Measurements from ENCODE around the gene CAP1. TPM values are rescaled to one million over a fixed set of nuclear protein-coding genes. Genes with fewer than 3 reads are reported as not detected.

CAP1 gene
- polyA plus RNA-seq, 3 donors: 400 to 941 (median 876) TPM

- Histone ChIP-seq H3K9ac (ENCODE audit: insufficient read depth, low read length, poor library complexity, severe bottlenecking) (no peak overlapping the region), H3K4me1 (ENCODE audit: control insufficient read depth in 1 of 2, insufficient read depth in 2 of 2, low read length in 2 of 2) (no peaks in the 10 kb centered on the region), H3K4me2 (replicated peaks; ENCODE audit: extremely low read depth, low read length, poor library complexity, severe bottlenecking) (no peak overlapping the region), H3K79me2 (ENCODE audit: insufficient read depth, low read length) (no peaks in the 10 kb centered on the region), H4K20me1 (ENCODE audit: insufficient read depth, low read length) (no peaks in the 10 kb centered on the region), H3K4me3 (replicated peaks in 1 of 3; ENCODE audit: low read depth in 2 of 3, low read length in 3 of 3) (no peak overlapping the region), H3K27me3 (ENCODE audit: control insufficient read depth in 2 of 2, insufficient read depth in 2 of 2, low read length in 2 of 2) (no peaks in the 10 kb centered on the region), H3K9me3 (replicated peaks in 1 of 2; ENCODE audit: control insufficient read depth in 1 of 2, insufficient read depth in 1 of 2, low read length in 2 of 2) (no peaks in the 10 kb centered on the region), H3K36me3 (replicated peaks in 1 of 2; ENCODE audit: control insufficient read depth in 1 of 2, insufficient read depth in 2 of 2, low read length in 2 of 2) (no peaks in the 10 kb centered on the region), H2AFZ (ENCODE audit: insufficient read depth, low read depth, low read length, poor library complexity, severe bottlenecking) (no peak overlapping the region), H3K27ac (ENCODE audit: low read depth in 1 of 2, low read length in 2 of 2) (no peak overlapping the region)
- Mint-ChIP-seq H3K36me3 (no peaks in the 10 kb centered on the region), H3K9me3 (peaks cover 0 to 13% (median 9%) of the 10 kb centered on the region in 7 donors), H3K4me1 (peaks cover 2% of the 10 kb centered on the region), H3K4me3 (no peak overlapping the region), H3K27ac (no peak overlapping the region), H3K27me3 (ENCODE audit: low read depth in 3 of 3) (peaks cover 3 to 7% (median 5%) of the 10 kb centered on the region in 3 donors)
- TF ChIP-seq CTCF (IDR thresholded peaks at IDR 0.05): no peak
- intact Hi-C loops (cut with micrococcal nuclease): no loop called here
- no peak for DNase-seq
- WGBS (ENCODE audit: insufficient coverage): 60% methylated on average over 1 of the region's 4 CpGs
Measured at GRCh38 chr1:40020447-40021085, 20.0 kb upstream of the CAP1 start.

- H3K27ac Mint-ChIP-seq: no peak overlapping the region
- H3K9me3 Mint-ChIP-seq: peaks cover 3 to 20% (median 16%) of the 10 kb centered on the region in 7 donors
- H3K4me1 Mint-ChIP-seq: no peaks in the 10 kb centered on the region
- Histone ChIP-seq H4K20me1 (ENCODE audit: insufficient read depth, low read length) (no peaks in the 10 kb centered on the region), H3K9me3 (replicated peaks in 1 of 2; ENCODE audit: control insufficient read depth in 1 of 2, insufficient read depth in 1 of 2, low read length in 2 of 2) (peaks cover 6 to 10% of the 10 kb centered on the region in 2 donors), H3K4me3 (replicated peaks in 1 of 3; ENCODE audit: low read depth in 2 of 3, low read length in 3 of 3) (no peak overlapping the region), H3K79me2 (ENCODE audit: insufficient read depth, low read length) (no peaks in the 10 kb centered on the region), H3K4me2 (replicated peaks; ENCODE audit: extremely low read depth, low read length, poor library complexity, severe bottlenecking) (no peak overlapping the region), H2AFZ (ENCODE audit: insufficient read depth, low read depth, low read length, poor library complexity, severe bottlenecking) (no peak overlapping the region), H3K27ac (ENCODE audit: low read depth in 1 of 2, low read length in 2 of 2) (no peak overlapping the region), H3K4me1 (ENCODE audit: control insufficient read depth in 1 of 2, insufficient read depth in 2 of 2, low read length in 2 of 2) (no peaks in the 10 kb centered on the region), H3K9ac (ENCODE audit: insufficient read depth, low read length, poor library complexity, severe bottlenecking) (no peak overlapping the region), H3K27me3 (ENCODE audit: control insufficient read depth in 2 of 2, insufficient read depth in 2 of 2, low read length in 2 of 2) (no peaks in the 10 kb centered on the region), H3K36me3 (replicated peaks in 1 of 2; ENCODE audit: control insufficient read depth in 1 of 2, insufficient read depth in 2 of 2, low read length in 2 of 2) (no peaks in the 10 kb centered on the region)
- no CpG with 5 or more reads among the region's 4 CpGs for WGBS (ENCODE audit: insufficient coverage)
- no peak overlapping the region for H3K4me3 Mint-ChIP-seq
- peaks cover 0 to 1% (median 0%) of the 10 kb centered on the region in 3 donors for H3K27me3 Mint-ChIP-seq (ENCODE audit: low read depth in 3 of 3)
- intact Hi-C loops (cut with micrococcal nuclease): no loop called here
- DNase-seq: no peak
- no peak for TF ChIP-seq CTCF (IDR thresholded peaks at IDR 0.05)
- peaks cover 0 to 2% of the 10 kb centered on the region in 2 donors for H3K36me3 Mint-ChIP-seq
Measured at GRCh38 chr1:40023379-40023944, 17.1 kb upstream of the CAP1 start.

All from CD14-positive monocyte (primary cell).